Peyer's patch (tissue), 4 donors: ENCODE data around the gene ANKRD28.

Experiments used
- CTCF ChIP-seq, 6 experiments: fragments of 450-650 bp in 4 of 6; fragments of 200-600 bp in 2 of 6; sonication (generic) in 1 of 6; IDR thresholded peaks; one replicate each; pipeline ENCODE4 v1.5.1; 2017 to 2019; ENCODE audit warnings: antibody characterized with exemption in 6 of 6, mild to moderate bottlenecking in 3 of 6, moderate library complexity in 1 of 6
- POLR2A ChIP-seq, 2 donors: fragments of 450-650 bp; IDR thresholded peaks; one replicate each; pipeline ENCODE4 v1.5.1; 2017; ENCODE audit warnings: antibody characterized with exemption in 2 of 2, mild to moderate bottlenecking in 2 of 2, moderate library complexity in 2 of 2

- TF ChIP-seq CTCF (IDR thresholded peaks at IDR 0.05) (no peak), POLR2A (IDR thresholded peaks at IDR 0.05) (no peak)
Measured at GRCh38 chr3:15660055-15660935, 137.5 kb downstream of the ANKRD28 start.
